Measurements from ENCODE around the gene PNO1. TPM values are rescaled to one million over a fixed set of nuclear protein-coding genes. Genes with fewer than 3 reads are reported as not detected.
"Not testable (repeated sequence)": the region's sequence is repeated elsewhere in the genome, so short reads cannot be mapped to it uniquely, and the experiment has no call there.

PNO1 gene
- total RNA-seq = 9.3 TPM

DNA sequence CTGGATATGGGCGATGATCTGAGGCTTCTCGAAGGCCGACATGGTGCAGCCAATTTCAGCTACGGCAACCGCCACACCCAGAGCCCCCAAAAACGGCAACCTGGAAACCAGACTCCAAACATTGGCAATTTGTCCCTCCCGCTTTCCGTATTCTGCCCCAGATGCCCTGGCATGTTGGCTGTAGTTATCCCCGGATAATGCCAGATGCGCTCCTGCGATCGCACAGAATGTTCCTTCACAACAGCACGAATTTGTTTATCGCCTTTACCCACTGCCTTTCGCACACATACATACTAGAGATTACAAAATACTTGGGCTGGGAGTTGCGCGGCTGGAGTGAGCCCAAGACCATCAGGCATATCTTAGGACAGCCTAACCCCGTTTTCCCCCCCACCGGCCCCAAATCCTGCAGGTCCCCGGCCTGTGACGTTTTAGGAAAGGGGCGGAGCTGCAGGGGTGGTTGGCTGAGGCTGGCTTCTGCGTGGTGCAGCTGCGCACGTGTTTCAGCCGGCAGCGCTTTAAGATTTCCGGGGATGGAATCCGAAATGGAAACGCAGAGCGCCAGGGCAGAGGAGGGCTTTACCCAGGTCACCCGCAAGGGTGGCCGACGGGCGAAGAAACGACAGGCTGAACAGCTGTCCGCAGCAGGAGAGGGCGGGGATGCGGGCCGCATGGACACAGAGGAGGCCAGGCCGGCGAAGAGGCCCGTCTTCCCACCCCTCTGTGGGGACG is at the start of gene PNO1:
Gene PNO1, plus strand, starts transcription at position 487 of the 732 bp plus-strand sequence. Its CDS starts 47 bp downstream, at position 534.
- Histone ChIP-seq H3K27ac (peak within 1 kb of the TSS; percentile 95), H3K9me3 (no peaks in the 10 kb centered on the region), H3K4me3 (peak within 1 kb of the TSS; percentile 58 to 97), H3K27me3 (no peaks in the 10 kb centered on the region), H3K36me3 (peaks cover 0 to 21% of the 10 kb centered on the region in 2 donors), H3K4me1 (peaks cover 29% of the 10 kb centered on the region)
- intact Hi-C loops (cut with DNase I) = no loop called here
- DNase-seq (ENCODE audit: extremely low spot score in 2 of 2) = peak; percentile 95 to 96
- no peak for TF ChIP-seq POLR2A (IDR thresholded peaks at IDR 0.05)
- peak; percentile 82 to 93 for TF ChIP-seq POLR2AphosphoS5 (IDR thresholded peaks at IDR 0.05; ENCODE audit: insufficient read depth in 1 of 2, low read depth in 1 of 2)

DNA sequence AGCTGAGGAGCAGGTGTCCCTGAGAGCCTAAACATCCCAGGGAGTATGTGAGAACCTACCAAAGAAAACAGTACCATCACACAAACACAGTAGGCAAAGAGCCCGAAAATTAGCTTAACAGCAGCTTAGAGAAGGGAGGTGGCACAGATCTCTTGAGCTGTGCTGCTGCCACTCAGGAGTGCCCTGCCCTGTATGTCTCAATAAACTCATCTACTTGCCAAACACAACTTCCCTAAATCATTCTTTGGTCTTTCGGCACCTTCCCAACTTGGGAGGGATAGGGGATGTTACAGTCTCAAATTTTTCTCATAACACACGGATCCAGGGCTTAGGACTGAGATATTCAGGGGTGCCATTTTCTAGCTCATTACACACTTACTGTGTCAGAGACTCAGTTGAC is 49.6 kb upstream of the PNO1 start:
- intact Hi-C loops (cut with DNase I) = no loop called here
- TF ChIP-seq, protein P1, sequence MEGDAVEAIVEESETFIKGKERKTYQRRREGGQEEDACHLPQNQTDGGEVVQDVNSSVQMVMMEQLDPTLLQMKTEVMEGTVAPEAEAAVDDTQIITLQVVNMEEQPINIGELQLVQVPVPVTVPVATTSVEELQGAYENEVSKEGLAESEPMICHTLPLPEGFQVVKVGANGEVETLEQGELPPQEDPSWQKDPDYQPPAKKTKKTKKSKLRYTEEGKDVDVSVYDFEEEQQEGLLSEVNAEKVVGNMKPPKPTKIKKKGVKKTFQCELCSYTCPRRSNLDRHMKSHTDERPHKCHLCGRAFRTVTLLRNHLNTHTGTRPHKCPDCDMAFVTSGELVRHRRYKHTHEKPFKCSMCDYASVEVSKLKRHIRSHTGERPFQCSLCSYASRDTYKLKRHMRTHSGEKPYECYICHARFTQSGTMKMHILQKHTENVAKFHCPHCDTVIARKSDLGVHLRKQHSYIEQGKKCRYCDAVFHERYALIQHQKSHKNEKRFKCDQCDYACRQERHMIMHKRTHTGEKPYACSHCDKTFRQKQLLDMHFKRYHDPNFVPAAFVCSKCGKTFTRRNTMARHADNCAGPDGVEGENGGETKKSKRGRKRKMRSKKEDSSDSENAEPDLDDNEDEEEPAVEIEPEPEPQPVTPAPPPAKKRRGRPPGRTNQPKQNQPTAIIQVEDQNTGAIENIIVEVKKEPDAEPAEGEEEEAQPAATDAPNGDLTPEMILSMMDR (IDR thresholded peaks at IDR 0.05) = no peak
- TF ChIP-seq POLR2AphosphoS5 (IDR thresholded peaks at IDR 0.05; ENCODE audit: insufficient read depth in 1 of 2, low read depth in 1 of 2) = no peak
- H3K27me3 ChIP-seq = no peaks in the 10 kb centered on the region
- DNase-seq (ENCODE audit: extremely low spot score in 2 of 2) = no peak
- no peaks in the 10 kb centered on the region for H3K36me3 ChIP-seq
- H3K4me3 ChIP-seq = no peak overlapping the region
- H3K9me3 ChIP-seq = no peaks in the 10 kb centered on the region
- no peak overlapping the region for H3K27ac ChIP-seq
- H3K4me1 ChIP-seq = no peaks in the 10 kb centered on the region

DNA sequence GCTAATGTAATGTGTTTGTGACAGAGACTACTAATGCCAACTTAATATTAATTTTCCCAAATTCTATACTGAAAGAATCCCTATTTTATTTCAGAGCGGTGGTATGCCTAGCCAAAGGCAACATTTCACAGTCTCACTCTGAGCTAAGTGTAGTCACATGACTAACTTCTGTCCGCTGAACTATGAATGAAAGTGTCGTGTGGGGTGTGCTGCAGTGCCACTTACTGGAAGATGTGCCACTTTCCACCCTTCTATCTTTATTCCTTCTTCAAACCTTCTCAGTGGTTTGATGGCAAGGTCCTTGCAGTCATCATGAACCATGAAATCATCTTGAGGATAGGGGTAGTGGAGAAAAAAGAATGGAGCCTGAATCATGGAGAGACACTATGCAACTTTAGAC is 47.6 kb upstream of the PNO1 start:
- Histone ChIP-seq H3K4me3 (no peak overlapping the region), H3K9me3 (no peaks in the 10 kb centered on the region), H3K27ac (no peak overlapping the region), H3K27me3 (no peaks in the 10 kb centered on the region), H3K4me1 (no peaks in the 10 kb centered on the region), H3K36me3 (no peaks in the 10 kb centered on the region)
- TF ChIP-seq, protein P1 (IDR thresholded peaks at IDR 0.05) = no peak
- no peak for TF ChIP-seq POLR2AphosphoS5 (IDR thresholded peaks at IDR 0.05; ENCODE audit: insufficient read depth in 1 of 2, low read depth in 1 of 2)
- TF ChIP-seq POLR2A (IDR thresholded peaks at IDR 0.05) = no peak
- intact Hi-C loops (cut with DNase I) = no loop called here
- no peak for DNase-seq (ENCODE audit: extremely low spot score in 2 of 2)

DNA sequence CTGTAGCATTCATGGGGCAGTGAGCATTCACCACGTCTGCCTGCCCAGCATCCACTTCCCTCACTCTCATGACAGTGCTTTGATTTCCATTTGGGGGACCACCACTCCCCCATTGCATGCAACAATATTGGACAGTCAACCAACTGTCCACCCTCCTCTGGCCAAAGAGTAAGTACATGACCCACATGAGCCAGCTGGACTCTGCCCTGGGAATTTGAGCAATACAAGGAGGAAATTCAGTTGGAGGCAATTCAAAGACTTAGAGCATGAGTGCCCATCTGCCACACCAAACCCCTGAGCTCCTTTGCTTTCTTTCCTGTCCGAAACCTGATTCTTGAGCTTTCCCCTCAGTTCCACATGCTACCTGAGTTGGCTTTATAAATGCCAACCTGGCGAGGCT is 41.7 kb upstream of the PNO1 start:
- Histone ChIP-seq H3K9me3 (no peaks in the 10 kb centered on the region), H3K27me3 (no peaks in the 10 kb centered on the region), H3K36me3 (no peaks in the 10 kb centered on the region), H3K4me1 (no peaks in the 10 kb centered on the region), H3K27ac (no peak overlapping the region), H3K4me3 (no peak overlapping the region)
- no peak for DNase-seq (ENCODE audit: extremely low spot score in 2 of 2)
- intact Hi-C loops (cut with DNase I) = loop anchor here (5.0 kb wide), 1 partner anchor 1519 kb away; no protein-coding TSS in a partner anchor
- TF ChIP-seq POLR2AphosphoS5 (IDR thresholded peaks at IDR 0.05; ENCODE audit: insufficient read depth in 1 of 2, low read depth in 1 of 2) (no peak), POLR2A (IDR thresholded peaks at IDR 0.05) (no peak)
- TF ChIP-seq, protein P1 (IDR thresholded peaks at IDR 0.05) = no peak

DNA sequence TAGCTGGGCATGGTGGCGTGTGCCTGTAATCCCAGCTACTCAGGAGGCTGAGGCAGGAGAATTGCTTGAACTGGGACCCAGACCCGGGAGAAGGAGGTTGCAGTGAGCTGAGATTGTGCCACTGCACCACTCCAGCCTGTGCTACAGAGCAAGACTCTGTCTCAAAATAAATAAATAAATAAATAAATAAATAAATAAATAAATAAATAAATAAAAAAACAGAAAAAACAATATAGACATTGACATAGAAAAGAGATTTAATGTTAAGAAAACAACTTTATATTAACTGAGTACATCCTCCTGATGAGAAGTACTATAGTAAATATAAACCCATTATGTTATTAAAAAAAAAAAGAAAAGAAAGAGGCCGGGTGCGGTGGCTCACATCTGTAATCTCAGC is 39.8 kb upstream of the PNO1 start:
- not testable (repeated sequence) for H3K4me1 ChIP-seq; H3K27me3 ChIP-seq; H3K27ac ChIP-seq; H3K4me3 ChIP-seq; DNase-seq (ENCODE audit: extremely low spot score in 2 of 2); H3K9me3 ChIP-seq; H3K36me3 ChIP-seq
- intact Hi-C loops (cut with DNase I) = loop anchor here (5.0 kb wide), 1 partner anchor 1521 kb away; no protein-coding TSS in a partner anchor

DNA sequence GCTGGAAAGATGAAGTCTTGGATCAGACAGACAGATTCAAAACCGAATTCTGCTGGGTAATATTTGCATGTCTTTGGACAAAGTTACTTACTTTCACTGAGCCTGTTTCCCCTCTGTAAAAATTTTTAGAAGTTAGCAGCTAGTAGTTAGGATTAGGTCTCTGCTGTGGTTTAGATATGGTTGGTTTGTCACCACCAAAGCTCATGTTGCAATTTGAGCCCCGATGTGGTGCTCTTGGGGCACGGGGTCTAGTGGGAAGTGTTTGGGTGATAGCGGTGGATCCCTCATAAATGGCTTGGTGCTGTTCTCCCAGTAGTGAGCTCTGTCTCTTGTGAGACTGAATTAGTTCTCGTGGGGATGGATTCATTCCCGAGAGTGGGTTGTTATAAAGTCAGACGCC is 38.9 kb upstream of the PNO1 start:
- TF ChIP-seq POLR2A (IDR thresholded peaks at IDR 0.05) (no peak), POLR2AphosphoS5 (IDR thresholded peaks at IDR 0.05; ENCODE audit: insufficient read depth in 1 of 2, low read depth in 1 of 2) (no peak)
- TF ChIP-seq, protein P1 (IDR thresholded peaks at IDR 0.05) = no peak
- Histone ChIP-seq H3K36me3 (no peaks in the 10 kb centered on the region), H3K27ac (no peak overlapping the region), H3K4me1 (no peaks in the 10 kb centered on the region), H3K9me3 (no peaks in the 10 kb centered on the region), H3K4me3 (no peak overlapping the region), H3K27me3 (no peaks in the 10 kb centered on the region)
- intact Hi-C loops (cut with DNase I) = loop anchor here (5.0 kb wide), 1 partner anchor 1522 kb away; no protein-coding TSS in a partner anchor
- no peak for DNase-seq (ENCODE audit: extremely low spot score in 2 of 2)
